ENCODE measurements around the gene GGT1. TPM values are rescaled to one million over a fixed set of nuclear protein-coding genes. Genes with fewer than 3 reads are reported as not detected.
"Not testable (repeated sequence)": the region's sequence is repeated elsewhere in the genome, so short reads cannot be mapped to it uniquely, and the experiment has no call there.

The GGT1 gene
- total RNA-seq, 4 donors from 2014 or later: 1.5 to 6.9 (median 4.2) TPM

DNA sequence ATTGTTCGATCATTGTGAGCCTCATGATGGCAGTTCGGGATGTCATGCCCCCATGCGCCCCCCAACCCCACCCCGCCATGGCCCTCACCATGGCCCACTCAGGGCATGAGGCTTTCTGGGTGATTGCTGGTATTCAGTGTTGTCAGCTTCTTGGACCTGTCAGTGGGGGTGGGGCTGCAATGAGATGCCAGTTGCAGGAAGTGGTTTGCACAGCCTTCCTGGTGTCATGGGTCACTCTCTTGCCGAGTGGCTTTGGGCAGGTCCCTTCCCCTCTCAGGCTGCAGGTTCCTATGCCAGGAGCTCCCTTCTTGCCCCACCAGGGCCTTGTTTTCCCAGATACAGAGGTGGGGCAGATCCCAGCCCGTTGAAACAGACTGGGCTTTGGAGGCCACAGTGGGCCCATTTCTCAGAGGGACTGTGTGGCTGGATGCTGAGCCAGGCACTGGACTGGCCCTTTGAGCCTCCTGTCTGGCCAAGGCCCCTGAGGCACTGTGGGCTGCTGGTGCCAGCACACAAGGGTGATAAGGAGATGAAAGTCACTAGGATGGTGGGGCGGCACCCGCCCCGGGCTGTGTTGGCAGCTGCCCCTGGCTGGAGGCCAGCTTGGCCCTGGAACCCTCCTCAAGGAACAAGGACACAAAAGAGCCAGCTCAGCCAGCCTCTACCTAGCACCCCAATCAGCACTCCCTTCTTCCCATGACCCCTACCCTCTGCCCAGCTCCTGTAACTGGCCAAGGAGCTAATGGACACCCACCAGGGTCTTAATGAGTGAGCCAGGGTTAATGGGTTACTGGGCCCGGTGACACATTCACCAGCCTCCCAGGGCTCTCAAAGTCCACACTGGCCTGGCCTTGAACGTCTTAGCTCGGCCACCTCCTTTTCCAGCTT, 1.5 kb upstream of the GGT1 start:
- no peak overlapping the region for H3K4me3 ChIP-seq (ENCODE audit: low read depth, poor library complexity, severe bottlenecking)
- DNase-seq (ENCODE audit: low spot score in 2 of 2): no peak
- intact Hi-C loops (cut with DNase I; ENCODE audit: low total_unique reads): no loop called here
- no peak for TF ChIP-seq POLR2A (IDR thresholded peaks at IDR 0.05)
- TF ChIP-seq, protein P1, sequence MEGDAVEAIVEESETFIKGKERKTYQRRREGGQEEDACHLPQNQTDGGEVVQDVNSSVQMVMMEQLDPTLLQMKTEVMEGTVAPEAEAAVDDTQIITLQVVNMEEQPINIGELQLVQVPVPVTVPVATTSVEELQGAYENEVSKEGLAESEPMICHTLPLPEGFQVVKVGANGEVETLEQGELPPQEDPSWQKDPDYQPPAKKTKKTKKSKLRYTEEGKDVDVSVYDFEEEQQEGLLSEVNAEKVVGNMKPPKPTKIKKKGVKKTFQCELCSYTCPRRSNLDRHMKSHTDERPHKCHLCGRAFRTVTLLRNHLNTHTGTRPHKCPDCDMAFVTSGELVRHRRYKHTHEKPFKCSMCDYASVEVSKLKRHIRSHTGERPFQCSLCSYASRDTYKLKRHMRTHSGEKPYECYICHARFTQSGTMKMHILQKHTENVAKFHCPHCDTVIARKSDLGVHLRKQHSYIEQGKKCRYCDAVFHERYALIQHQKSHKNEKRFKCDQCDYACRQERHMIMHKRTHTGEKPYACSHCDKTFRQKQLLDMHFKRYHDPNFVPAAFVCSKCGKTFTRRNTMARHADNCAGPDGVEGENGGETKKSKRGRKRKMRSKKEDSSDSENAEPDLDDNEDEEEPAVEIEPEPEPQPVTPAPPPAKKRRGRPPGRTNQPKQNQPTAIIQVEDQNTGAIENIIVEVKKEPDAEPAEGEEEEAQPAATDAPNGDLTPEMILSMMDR (IDR thresholded peaks at IDR 0.05): no peak
- 72 to 80% methylated on average over 9 to 11 of the region's 12 CpGs for WGBS, 2 donors

DNA sequence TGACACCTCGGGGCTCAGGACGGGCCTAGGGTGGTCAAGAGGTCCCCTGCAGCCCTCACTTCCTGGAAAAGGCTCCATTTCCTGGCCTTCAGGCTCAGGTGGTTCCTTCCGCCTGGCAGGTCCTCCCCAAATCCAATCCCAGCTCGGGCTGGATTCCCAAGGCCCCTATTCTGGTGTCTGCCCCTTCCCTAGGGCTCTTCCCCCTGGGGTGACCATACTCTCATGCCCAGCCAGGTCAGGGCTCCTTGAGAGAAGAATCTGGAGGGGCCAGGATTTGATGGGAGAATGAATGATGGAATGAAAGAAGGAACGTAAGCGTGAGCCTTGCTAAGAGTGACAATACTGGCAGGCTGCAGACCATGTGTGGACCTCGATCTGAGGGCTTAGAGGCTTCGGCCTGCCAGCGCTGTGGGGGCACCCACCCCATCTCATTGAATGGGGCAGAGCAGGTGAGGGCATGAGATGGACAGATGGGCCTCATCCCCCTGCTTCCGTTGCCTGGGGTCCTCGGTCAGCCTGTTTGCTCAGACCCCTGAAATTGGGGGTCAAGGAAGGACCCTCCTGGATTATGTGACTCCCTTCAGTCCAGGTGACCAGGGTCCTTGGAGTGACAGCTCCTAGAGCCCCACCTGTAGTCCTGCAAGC, 766 bp upstream of the GGT1 start:
- WGBS, 2 donors: 89 to 96% methylated on average over 11 of the region's 11 CpGs
- H3K4me3 ChIP-seq (ENCODE audit: low read depth, poor library complexity, severe bottlenecking); intact Hi-C loops (cut with DNase I; ENCODE audit: low total_unique reads); DNase-seq (ENCODE audit: low spot score in 2 of 2): not testable (repeated sequence)

DNA sequence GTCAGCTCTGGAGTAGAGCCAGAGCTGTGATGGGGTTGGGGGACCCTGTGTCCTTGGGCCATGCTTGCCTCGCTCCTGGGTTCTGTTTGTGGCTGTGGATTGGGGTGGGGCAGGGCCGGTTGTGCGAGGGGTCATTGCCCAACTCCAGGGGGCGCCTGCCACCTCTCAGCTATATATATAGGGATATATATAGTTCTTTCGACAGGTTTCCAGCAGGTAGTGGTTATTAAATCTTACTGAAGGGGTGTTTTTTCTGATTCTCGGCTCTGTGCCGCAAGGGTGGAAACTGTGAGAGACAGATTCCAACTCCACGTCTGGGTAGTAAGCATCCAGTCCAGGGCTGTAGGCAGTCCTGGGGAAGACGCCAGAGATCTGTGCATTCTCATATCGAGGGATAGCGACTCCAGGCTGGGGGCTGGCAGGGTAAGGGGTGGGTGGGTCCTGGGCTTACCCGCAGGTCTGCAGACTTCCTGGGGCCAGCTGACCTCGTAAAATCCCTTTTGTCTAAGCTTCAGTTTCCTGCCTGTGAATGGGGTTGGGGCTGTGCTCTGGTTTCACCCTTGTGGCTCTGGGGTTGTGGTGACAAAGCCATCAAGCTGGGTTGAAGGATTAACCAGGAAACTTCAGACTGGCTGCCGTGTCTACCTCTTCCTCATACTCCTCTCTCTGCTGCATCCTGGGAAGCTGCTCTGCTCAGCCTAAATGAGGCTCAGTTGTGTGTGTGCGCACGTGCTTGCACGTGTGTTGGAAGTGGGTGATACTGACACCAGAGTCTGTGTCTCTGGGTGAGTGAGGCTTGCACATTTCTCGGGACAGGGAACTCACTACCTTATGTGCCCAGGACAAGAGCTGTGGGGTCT, 1.0 kb downstream of the GGT1 start:
- intact Hi-C loops (cut with DNase I; ENCODE audit: low total_unique reads); DNase-seq (ENCODE audit: low spot score in 2 of 2); H3K4me3 ChIP-seq (ENCODE audit: low read depth, poor library complexity, severe bottlenecking): not testable (repeated sequence)
- 12 to 21% methylated on average over 18 of the region's 18 CpGs for WGBS, 2 donors

DNA sequence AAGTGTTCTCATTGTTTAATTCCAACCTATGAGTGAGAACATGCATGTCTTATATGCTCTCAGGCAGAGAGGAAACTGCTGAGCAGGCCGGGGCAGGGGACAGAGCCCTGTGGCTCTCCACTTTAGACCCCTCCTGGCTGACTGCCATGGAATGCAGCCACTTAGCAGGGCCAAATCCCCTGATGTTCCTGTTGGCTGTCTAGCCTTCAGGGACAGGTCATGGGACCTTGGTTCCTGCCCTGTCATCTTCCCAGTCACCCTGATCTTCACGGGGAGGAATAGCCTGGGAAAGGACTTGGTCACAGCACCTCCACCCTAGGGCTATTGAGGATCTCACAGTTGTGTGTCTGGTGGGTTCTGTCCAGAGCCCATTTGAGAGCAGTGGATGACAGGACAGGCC, 3.3 kb downstream of the GGT1 start:
- intact Hi-C loops (cut with DNase I; ENCODE audit: low total_unique reads); DNase-seq (ENCODE audit: low spot score in 2 of 2); H3K4me3 ChIP-seq (ENCODE audit: low read depth, poor library complexity, severe bottlenecking): not testable (repeated sequence)
- WGBS, 2 donors: 52 to 83% methylated on average over 2 of the region's 2 CpGs

DNA sequence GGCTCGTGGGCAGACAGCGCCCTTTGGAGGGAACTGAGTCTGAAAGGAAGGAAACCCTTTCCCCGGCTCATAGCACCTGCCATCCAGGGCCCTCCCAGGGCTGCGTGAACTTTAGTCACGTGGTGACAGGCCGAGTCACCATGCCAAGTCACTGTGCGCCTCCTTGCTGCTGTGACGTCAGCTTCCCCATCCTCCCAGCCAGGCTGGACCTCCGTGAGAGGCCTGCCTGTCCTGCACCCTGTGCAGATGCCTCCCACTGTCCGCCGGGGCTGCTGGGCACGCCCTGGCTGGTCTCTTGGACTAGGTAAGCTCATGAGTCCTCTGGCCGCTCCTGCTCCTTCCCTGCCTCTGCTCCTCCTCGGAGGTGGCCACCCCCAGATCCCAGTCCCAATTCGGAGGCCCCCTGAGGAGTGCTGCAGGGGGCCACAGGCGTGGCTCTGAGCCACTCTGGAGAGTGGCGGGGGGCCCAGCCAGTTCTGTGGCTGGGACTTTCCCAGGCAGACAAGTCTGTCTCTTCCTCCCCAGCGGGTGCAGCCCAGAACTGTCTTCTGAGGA, 4.5 kb downstream of the GGT1 start:
- WGBS, 2 donors: 60 to 74% methylated on average over 14 to 16 of the region's 18 CpGs
- DNase-seq (ENCODE audit: low spot score in 2 of 2); intact Hi-C loops (cut with DNase I; ENCODE audit: low total_unique reads); H3K4me3 ChIP-seq (ENCODE audit: low read depth, poor library complexity, severe bottlenecking): not testable (repeated sequence)

DNA sequence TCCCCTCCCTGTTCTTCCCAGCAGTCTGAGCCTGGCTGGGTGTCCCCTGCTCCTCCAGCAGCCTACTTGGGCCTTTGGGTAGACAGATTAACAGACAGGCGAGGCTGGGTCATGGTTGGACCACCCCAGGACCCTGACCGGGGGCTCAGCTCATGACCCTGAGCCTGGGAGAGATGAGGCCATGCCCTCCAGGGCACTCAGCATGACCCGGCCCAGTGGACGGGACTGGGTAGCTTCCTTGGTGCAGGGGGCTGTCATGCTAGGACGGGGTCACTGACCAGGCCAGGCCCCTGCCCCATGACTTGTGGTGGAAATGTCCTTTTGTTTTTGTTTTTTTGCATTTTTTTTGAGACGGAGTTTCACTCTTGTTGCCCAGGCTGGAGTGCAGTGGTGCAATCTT, 5.3 kb downstream of the GGT1 start:
- WGBS, 2 donors: 83 to 97% methylated on average over 5 of the region's 6 CpGs
- intact Hi-C loops (cut with DNase I; ENCODE audit: low total_unique reads); H3K4me3 ChIP-seq (ENCODE audit: low read depth, poor library complexity, severe bottlenecking); DNase-seq (ENCODE audit: low spot score in 2 of 2): not testable (repeated sequence)

DNA sequence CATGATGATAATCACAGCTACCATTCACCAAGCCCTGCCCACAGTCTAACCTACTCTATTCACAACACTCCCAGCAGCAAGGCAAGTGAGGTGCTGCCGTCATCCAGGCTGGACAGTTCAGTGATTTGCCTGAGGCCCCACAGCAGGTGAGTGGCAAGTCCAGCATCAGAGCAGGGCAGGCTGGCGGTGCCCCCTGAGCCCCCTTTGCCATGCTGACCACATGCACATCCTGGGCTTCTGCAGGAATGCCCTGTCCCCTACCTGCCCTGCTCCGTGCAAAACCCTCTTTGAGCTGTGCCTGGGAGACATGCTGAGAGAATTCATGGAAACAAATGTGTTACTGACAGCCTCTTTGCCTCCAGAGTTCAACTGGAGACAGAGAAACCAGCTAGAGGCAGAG, 6.9 kb downstream of the GGT1 start:
- DNase-seq (ENCODE audit: low spot score in 2 of 2); intact Hi-C loops (cut with DNase I; ENCODE audit: low total_unique reads); H3K4me3 ChIP-seq (ENCODE audit: low read depth, poor library complexity, severe bottlenecking): not testable (repeated sequence)
- WGBS, 2 donors: 100% methylated on average over 2 of the region's 3 CpGs; no CpG with 5 or more reads in 1 of the 2 donors

DNA sequence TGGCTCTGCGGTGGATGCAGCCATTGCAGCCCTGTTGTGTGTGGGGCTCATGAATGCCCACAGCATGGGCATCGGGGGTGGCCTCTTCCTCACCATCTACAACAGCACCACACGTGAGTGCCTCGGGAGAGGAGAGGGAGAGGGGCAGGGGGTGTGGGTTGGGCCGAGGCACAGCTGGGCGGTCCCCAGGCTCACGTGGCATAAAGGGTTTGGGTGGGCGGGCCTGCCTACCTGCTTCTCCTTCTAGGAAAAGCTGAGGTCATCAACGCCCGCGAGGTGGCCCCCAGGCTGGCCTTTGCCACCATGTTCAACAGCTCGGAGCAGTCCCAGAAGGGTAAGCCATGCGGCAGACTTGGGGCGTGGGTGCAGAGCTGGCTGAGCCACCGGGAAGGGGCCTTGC, 11.8 kb downstream of the GGT1 start:
- DNase-seq (ENCODE audit: low spot score in 2 of 2); H3K4me3 ChIP-seq (ENCODE audit: low read depth, poor library complexity, severe bottlenecking); intact Hi-C loops (cut with DNase I; ENCODE audit: low total_unique reads): not testable (repeated sequence)
- 74 to 93% methylated on average over 6 to 7 of the region's 15 CpGs for WGBS, 2 donors

DNA sequence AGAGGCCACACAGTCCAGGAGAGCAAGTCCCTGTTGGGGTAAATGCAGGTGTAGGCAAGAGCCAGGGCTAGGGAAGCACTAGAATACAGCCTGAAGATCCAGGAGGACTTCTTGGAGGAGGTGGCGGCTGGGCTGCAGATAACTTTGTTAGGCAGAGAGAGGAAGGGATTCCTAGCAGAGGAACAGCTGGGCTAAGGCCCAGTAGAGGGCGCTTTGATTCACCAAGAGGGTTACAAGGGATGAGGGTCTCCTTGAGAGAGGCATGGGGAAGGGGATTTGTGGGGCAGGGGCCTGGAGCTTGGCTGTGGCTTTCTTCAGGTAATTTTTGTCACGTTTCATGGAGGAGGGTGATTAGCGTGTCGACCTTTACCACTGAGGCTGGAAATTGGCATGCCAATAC, 18.3 kb downstream of the GGT1 start:
- H3K4me3 ChIP-seq (ENCODE audit: low read depth, poor library complexity, severe bottlenecking); intact Hi-C loops (cut with DNase I; ENCODE audit: low total_unique reads); DNase-seq (ENCODE audit: low spot score in 2 of 2): not testable (repeated sequence)
- 70 to 79% methylated on average over 3 to 4 of the region's 5 CpGs for WGBS, 2 donors

DNA sequence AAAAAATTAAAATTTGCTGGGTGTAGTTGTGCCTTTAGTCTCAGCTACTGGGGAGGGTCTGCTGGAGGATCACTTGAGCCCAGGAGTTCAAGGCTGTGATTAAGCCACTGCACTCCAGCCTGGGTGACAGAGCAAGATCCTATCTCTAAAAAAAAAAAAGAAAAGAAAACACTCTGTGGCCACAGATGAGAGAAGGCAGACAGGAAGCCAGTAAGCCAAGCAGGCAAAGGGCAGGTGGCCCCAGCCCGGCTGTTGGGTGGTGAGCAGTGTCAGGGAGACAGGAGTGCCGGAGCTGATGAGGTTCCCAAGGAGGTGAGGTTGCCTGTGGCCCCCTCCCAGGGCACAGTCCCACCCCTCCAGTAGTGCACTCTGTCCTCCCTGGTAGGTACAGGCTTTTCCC, 19.6 kb downstream of the GGT1 start:
- intact Hi-C loops (cut with DNase I; ENCODE audit: low total_unique reads); DNase-seq (ENCODE audit: low spot score in 2 of 2); H3K4me3 ChIP-seq (ENCODE audit: low read depth, poor library complexity, severe bottlenecking): not testable (repeated sequence)
- WGBS, 2 donors: 71 to 83% methylated on average over 2 of the region's 2 CpGs

DNA sequence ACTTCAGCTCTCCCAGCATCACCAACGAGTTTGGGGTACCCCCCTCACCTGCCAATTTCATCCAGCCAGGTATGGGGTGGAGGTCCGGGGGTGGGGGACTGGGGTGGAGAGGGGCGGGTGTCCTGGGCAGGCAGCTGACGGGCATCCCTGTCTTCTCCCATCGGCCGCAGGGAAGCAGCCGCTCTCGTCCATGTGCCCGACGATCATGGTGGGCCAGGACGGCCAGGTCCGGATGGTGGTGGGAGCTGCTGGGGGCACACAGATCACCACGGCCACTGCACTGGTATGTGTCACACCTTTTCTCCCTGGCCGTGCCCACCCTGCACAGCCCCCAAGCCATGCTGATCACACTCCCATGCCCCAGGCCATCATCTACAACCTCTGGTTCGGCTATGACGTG, 24.9 kb downstream of the GGT1 start:
- 93% methylated on average over 11 of the region's 16 CpGs; no CpG with 5 or more reads in 1 of the 2 donors for WGBS, 2 donors
- DNase-seq (ENCODE audit: low spot score in 2 of 2); intact Hi-C loops (cut with DNase I; ENCODE audit: low total_unique reads); H3K4me3 ChIP-seq (ENCODE audit: low read depth, poor library complexity, severe bottlenecking): not testable (repeated sequence)

DNA sequence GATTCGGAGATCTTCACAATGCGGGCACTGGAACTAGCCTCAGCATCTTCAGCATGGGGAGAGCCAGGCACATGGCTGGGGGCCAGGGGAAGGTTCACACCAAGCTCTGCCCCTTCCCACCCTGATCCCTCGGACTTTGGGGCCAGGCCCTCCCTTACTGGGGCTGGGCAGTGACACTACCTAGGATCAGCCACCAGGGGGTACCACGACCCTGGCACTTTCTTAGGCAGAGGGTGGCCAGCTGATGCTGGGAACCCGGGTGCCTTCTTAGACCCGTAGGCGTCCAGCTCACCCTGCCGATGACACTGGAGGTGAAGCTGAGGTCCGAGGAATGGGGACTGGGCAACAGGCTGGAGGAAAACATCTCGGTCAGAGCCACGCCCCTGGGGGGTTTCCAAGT, 26.1 kb downstream of the GGT1 start:
- intact Hi-C loops (cut with DNase I; ENCODE audit: low total_unique reads); DNase-seq (ENCODE audit: low spot score in 2 of 2): not testable (repeated sequence)

DNA sequence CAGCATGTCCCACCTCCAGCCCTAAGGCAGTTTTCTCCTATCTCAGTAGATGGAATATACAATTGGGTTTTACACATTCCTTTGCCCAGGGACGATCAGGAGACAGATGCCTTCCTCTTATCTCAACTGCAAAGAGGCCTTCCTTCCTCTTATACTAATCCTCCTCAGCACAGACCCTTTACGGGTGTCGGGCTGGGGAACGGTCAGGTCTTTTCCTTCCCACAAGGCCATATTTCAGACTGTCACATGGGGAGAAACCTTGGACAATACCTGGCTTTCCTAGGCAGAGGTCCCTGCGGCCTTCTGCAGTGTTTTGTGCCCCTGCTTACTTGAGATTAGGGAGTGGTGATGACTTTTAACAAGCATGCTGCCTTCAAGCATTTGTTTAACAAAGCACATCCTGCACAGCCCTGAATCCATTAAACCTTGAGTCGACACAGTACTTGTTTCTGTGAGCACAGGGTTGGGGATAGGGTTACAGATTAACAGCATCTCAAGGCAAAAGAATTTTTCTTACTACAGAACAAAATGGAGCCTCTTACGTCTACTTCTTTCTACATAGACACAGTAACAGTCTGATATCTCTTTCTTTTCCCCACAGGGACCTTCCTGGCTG, 27.9 kb downstream of the GGT1 start:
- 61 to 64% methylated on average over 7 of the region's 7 CpGs for WGBS, 2 donors
- H3K4me3 ChIP-seq (ENCODE audit: low read depth, poor library complexity, severe bottlenecking); intact Hi-C loops (cut with DNase I; ENCODE audit: low total_unique reads); DNase-seq (ENCODE audit: low spot score in 2 of 2): not testable (repeated sequence)

More for the DNA sequence above, 26.1 kb downstream of the GGT1 start:
- 30% methylated on average over 7 of the region's 11 CpGs; no CpG with 5 or more reads in 1 of the 2 donors for WGBS, 2 donors
- not testable (repeated sequence) for H3K4me3 ChIP-seq (ENCODE audit: low read depth, poor library complexity, severe bottlenecking)
